ENCODE measurements around the gene PSD4. TPM values are rescaled to one million over a fixed set of nuclear protein-coding genes. Genes with fewer than 3 reads are reported as not detected.

The PSD4 gene
- polyA plus RNA-seq, 1 of the 3 experiments (the other 2 are of a cell fraction): 0.35 TPM

DNA sequence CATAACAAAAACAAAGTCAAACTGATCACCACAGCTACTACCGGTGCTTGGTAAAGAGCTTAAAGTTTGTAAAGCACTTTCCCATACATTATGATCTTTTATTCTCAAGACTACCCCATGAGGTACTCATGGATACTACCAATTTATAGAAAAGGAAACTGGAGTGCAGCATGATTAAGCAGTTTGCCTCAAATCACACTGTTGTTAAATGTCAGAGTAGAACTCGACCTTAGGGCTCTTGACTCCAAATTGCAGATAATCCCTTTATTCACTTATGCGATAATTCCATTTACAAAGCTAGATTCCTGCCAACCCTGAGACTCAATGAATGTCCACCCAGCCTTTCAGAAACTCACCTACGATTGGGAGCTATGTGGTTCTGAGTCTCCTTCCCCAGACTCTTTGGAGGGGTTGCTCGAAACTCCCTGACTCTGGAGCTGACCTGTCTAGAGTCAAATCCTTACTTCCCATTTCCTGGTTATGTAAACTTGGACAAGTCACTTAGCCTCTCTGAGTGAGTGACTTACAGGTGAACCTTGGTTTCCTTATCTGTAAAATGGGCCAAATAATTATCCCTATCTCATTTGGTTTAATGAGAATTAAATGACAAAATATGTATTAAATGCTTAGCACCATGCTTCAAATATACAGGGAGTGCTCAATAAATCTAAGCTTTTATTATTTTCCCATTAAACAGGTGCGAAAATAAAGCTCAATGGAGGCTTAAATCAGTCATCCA, 47.4 kb downstream of the PSD4 start (continued):
- no peak for TF ChIP-seq SMC3 (IDR thresholded peaks at IDR 0.05; ENCODE audit: low read depth, low read length)
- TF ChIP-seq, protein P1, sequence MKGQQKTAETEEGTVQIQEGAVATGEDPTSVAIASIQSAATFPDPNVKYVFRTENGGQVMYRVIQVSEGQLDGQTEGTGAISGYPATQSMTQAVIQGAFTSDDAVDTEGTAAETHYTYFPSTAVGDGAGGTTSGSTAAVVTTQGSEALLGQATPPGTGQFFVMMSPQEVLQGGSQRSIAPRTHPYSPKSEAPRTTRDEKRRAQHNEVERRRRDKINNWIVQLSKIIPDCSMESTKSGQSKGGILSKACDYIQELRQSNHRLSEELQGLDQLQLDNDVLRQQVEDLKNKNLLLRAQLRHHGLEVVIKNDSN (IDR thresholded peaks at IDR 0.05; ENCODE audit: borderline replicate concordance, low read depth): no peak
- no peak for TF ChIP-seq FOXJ3 (CRISPR knock-in tag; IDR thresholded peaks at IDR 0.05)
- no peak for TF ChIP-seq RXRA (IDR thresholded peaks at IDR 0.05; ENCODE audit: borderline replicate concordance, low read depth)
- TF ChIP-seq, protein P2, sequence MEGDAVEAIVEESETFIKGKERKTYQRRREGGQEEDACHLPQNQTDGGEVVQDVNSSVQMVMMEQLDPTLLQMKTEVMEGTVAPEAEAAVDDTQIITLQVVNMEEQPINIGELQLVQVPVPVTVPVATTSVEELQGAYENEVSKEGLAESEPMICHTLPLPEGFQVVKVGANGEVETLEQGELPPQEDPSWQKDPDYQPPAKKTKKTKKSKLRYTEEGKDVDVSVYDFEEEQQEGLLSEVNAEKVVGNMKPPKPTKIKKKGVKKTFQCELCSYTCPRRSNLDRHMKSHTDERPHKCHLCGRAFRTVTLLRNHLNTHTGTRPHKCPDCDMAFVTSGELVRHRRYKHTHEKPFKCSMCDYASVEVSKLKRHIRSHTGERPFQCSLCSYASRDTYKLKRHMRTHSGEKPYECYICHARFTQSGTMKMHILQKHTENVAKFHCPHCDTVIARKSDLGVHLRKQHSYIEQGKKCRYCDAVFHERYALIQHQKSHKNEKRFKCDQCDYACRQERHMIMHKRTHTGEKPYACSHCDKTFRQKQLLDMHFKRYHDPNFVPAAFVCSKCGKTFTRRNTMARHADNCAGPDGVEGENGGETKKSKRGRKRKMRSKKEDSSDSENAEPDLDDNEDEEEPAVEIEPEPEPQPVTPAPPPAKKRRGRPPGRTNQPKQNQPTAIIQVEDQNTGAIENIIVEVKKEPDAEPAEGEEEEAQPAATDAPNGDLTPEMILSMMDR (IDR thresholded peaks at IDR 0.05): no peak
- TF ChIP-seq EP300 (IDR thresholded peaks at IDR 0.05; ENCODE audit: borderline replicate concordance in 1 of 2, low read depth in 1 of 2, low read length in 1 of 2): no peak

DNA sequence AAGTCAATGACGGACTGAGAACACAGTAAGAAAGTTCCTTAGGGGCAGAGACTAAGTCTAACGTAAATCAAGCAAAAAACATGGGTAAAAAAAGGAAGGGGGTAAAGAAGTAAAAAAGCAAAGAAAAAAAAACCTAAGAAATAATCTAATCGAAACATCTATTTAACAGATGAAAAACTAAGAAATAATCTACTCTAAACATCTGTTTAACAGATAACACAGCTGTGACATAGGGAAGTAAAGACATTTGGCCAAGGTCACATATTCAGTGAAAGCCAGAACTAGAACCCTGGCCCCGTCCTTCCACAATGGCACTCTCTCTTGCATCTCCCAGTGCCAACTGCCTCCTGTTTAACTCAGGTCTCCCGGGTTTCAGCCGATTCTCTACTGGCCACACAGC, 48.1 kb downstream of the PSD4 start:
- CTCF ChIA-PET: interaction anchor here (0.8 to 3.7 kb wide), 6 partner anchors 10 to 149 kb away, joined by 3 to 11 read pairs (median 4); no protein-coding TSS in a partner anchor

More for the DNA sequence above, 48.1 kb downstream of the PSD4 start:
- no peak for TF ChIP-seq POLR2AphosphoS5 (IDR thresholded peaks at IDR 0.05; ENCODE audit: low read depth, low read length)
- TF ChIP-seq, protein P3, sequence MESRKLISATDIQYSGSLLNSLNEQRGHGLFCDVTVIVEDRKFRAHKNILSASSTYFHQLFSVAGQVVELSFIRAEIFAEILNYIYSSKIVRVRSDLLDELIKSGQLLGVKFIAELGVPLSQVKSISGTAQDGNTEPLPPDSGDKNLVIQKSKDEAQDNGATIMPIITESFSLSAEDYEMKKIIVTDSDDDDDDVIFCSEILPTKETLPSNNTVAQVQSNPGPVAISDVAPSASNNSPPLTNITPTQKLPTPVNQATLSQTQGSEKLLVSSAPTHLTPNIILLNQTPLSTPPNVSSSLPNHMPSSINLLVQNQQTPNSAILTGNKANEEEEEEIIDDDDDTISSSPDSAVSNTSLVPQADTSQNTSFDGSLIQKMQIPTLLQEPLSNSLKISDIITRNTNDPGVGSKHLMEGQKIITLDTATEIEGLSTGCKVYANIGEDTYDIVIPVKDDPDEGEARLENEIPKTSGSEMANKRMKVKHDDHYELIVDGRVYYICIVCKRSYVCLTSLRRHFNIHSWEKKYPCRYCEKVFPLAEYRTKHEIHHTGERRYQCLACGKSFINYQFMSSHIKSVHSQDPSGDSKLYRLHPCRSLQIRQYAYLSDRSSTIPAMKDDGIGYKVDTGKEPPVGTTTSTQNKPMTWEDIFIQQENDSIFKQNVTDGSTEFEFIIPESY (IDR thresholded peaks at IDR 0.05; ENCODE audit: borderline replicate concordance, low read depth): no peak
- no peak for TF ChIP-seq FOXJ3 (CRISPR knock-in tag; IDR thresholded peaks at IDR 0.05)
- no peak for TF ChIP-seq EZH2phosphoT487 (IDR thresholded peaks at IDR 0.05; ENCODE audit: borderline replicate concordance, low read depth)
- no peak for TF ChIP-seq FOXM1 (IDR thresholded peaks at IDR 0.05; ENCODE audit: low read depth)
- TF ChIP-seq FOSL2 (IDR thresholded peaks at IDR 0.05; ENCODE audit: borderline replicate concordance, low read depth): no peak
- no peak for TF ChIP-seq RAD21 (IDR thresholded peaks at IDR 0.05; ENCODE audit: low read length)
- no peak for TF ChIP-seq EP300 (IDR thresholded peaks at IDR 0.05; ENCODE audit: borderline replicate concordance in 1 of 2, low read depth in 1 of 2, low read length in 1 of 2)
- TF ChIP-seq MXI1 (IDR thresholded peaks at IDR 0.05; ENCODE audit: low read depth, low read length): no peak
- no peak for TF ChIP-seq TCF12 (IDR thresholded peaks at IDR 0.05)
- TF ChIP-seq, protein P4, sequence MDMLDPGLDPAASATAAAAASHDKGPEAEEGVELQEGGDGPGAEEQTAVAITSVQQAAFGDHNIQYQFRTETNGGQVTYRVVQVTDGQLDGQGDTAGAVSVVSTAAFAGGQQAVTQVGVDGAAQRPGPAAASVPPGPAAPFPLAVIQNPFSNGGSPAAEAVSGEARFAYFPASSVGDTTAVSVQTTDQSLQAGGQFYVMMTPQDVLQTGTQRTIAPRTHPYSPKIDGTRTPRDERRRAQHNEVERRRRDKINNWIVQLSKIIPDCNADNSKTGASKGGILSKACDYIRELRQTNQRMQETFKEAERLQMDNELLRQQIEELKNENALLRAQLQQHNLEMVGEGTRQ (IDR thresholded peaks at IDR 0.05; ENCODE audit: borderline replicate concordance, low read depth, low read length): no peak
- no peak for TF ChIP-seq MEF2A (IDR thresholded peaks at IDR 0.05; ENCODE audit: borderline replicate concordance, low read depth)
- Histone ChIP-seq H3K9me2 (no peaks in the 10 kb centered on the region), H3K9me3 (no peaks in the 10 kb centered on the region), H3K9ac (no peak overlapping the region), H3K79me2 (ENCODE audit: insufficient read depth) (no peaks in the 10 kb centered on the region), H4K20me1 (ENCODE audit: insufficient read depth) (no peaks in the 10 kb centered on the region), H3K4me2 (no peak overlapping the region), H3F3A (replicated peaks; ENCODE audit: insufficient read depth) (no peaks in the 10 kb centered on the region), H3K27ac (ENCODE audit: low read depth in 2 of 2, low read length in 1 of 2) (no peak overlapping the region), H3K4me3 (ENCODE audit: low read depth in 2 of 2, low read length in 1 of 2) (no peak overlapping the region), H2AFZ (ENCODE audit: low read depth) (no peak overlapping the region), H3K27me3 (ENCODE audit: insufficient read depth) (no peaks in the 10 kb centered on the region), H3K4me1 (ENCODE audit: control insufficient read depth in 1 of 2, insufficient read depth in 2 of 2, low read depth in 1 of 2, low read length in 1 of 2) (peaks cover 0 to 4% of the 10 kb centered on the region in 2 experiments; a peak in 2 of 4 replicates), H3K36me3 (replicated peaks in 1 of 2; ENCODE audit: control insufficient read depth in 1 of 2, insufficient read depth in 2 of 2, low read length in 1 of 2) (no peaks in the 10 kb centered on the region)
- WGBS (ENCODE audit: low lambda C conversion rate): 47% methylated on average over 6 of the region's 6 CpGs
- POLR2A ChIA-PET: no interaction called here
- DNase-seq: no peak

Measured in SK-N-SH (cell line).